ENCODE data around the gene DDX49.
"Not testable (repeated sequence)": the region's sequence is repeated elsewhere in the genome, so short reads cannot be mapped to it uniquely, and the experiment has no call there.

Gene DDX49

DNA sequence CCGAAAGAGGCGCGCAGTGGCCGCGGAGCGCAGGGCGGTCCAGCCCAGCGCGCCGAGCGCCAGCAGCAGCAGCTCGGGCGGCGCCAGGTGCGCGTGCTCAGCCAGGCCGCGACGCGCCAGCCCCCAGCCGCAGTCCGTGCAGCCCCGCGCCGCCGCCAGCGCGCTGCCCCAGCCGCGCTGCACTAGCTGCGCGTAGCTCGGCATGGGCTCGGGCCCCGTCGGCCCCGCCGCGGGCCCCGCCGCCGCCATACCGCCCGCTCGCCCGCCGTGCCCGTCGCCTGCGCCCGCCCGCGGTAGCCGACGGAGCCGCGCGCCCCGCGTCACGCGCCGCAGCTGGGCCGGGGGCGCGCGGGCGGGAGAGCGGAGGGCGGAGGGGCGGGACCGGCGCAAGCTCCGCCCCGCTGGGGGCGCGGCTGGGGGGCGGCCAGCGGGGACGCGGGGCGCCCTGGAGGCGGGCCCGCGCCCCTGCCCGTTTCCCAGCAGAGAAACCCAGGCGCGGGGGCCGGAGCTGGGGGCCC lies 23.6 kb upstream of the DDX49 start, which contains the start of gene CERS1:
Gene CERS1, minus strand, starts transcription at position 335 of the 518 bp plus-strand sequence. Its CDS starts 86 bp downstream, at position 249.
- DNase-seq (ENCODE audit: low spot score): no peak

DNA sequence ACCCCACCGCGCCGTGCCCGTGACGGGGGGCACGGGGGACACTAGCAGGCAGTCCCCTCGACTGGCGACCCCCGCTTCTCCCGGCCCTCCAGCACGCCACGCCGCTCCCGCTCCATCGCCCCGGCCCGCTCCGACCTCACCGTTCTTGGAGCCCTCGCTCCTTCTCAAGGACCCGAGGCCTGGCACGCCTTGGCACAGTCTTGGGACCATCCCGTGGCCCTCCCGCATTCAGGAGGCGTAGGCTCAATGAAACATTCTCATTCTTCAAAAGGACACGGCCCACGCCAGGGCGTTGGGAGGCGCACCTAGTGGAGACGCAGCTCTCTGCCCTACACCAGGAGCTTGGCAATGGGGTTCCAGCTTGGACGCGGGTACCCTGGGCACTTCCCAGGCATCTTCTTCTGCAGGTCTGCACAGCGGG lies 23.1 kb upstream of the DDX49 start:
- DNase-seq (ENCODE audit: low spot score): no peak

DNA sequence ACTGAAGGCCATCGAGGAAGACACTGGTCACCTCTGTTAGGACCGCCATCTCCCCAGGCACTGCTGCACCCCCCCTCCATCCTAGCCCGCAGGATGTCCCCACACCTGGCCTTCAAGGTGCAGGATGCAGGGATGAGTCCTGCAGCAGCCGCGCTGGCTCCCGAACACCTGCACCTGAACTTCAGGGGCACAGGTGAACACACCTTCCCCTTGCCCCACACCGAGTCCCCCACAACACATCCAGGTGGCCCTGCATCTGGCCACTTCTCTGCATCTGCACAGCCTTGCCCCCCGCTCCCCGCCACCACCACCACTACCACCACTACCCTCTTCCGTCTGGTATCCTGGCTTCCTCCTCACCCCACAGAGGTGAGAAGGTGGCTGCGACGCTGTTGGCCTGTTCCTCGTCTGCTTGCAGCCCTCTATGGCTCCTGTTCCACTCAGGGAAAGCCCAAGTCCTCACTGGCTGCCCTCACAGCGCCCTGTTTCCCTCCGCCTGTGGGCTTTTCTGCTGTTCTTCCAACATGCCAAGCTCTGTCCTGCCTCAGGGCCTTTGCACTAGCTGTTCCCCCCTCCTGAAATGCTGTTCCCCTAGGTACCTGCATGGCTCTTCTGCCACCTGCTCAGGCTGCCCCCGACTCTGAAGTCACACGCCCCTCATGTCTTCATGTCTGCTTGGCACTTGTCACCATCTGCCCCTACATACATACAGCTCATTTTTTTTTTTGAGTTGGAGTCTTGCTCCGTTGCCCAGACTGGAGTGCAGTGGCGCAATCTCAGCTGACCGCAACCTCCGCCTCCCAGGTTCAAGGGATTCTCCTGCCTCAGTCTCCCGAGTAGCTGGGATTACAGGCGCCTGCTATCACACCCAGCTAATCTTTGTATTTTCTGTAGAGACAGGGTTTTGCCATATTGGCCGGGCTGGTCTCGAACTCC lies 22.2 kb upstream of the DDX49 start:
- no peak for DNase-seq (ENCODE audit: low spot score)

DNA sequence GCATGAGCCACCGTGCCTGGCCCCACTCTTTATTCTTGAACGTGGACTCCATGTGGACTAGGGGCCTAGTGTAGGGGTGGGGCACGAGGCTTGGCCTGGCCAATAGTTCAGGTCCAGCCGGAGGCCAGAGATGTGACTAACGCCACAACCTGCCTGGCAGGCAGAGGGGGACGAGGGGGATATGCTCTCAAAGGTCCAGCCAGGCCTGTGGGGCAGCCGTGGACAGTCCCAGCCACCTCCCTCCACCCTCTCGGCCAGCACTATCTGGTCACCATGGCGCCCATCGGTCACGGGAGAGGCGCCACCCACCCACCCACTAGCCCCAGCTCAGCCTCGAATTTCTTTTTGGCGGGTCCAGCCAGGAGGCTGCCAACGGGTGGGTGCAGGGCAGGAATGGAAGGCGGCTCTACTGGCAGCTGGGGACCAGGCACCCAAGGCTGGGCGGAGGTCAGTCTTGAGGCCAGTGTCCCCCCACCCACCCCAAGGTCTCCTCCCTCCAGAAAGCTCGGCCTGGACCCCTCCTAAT lies 21.4 kb upstream of the DDX49 start:
- no peak for DNase-seq (ENCODE audit: low spot score)

DNA sequence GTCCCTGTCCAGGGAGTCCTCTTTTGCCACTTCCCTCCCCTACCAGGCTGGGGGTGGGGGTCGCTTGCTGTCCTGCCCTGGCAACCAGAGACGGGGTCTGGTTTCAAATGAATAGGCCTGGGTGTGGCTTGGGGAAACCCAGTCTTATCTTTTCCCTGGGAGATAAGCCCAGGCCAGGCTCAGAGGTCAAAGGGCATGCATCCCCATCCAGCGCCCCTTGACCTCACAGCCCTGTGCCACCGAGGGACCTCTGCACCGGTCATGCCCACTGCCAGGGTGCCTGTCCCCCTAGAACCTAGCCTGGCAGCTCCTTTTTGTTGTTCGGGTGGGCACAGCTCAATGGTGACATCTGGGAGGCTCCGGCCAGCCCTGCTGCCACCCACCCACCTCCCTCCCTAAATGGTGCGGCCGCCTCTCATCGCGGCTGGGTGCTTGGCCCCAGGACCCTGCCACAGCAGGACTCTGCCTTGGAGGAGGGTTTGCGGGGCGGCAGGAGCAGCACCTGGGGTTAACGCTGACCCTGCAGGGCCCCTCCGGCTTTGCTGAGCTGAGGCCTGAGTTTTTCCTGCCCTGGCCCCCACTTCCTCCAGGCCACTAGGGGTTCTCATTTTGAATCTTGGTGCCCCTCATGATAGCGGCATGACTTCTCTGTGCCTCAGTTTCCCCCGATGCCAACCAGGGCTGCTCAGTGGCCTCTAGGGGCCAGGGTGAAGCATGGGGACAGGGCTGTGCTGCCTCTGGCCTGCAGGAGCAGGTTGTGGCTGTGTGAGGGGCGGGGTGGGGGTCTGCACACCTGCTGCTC lies 20.7 kb upstream of the DDX49 start:
- DNase-seq (ENCODE audit: low spot score): no peak

DNA sequence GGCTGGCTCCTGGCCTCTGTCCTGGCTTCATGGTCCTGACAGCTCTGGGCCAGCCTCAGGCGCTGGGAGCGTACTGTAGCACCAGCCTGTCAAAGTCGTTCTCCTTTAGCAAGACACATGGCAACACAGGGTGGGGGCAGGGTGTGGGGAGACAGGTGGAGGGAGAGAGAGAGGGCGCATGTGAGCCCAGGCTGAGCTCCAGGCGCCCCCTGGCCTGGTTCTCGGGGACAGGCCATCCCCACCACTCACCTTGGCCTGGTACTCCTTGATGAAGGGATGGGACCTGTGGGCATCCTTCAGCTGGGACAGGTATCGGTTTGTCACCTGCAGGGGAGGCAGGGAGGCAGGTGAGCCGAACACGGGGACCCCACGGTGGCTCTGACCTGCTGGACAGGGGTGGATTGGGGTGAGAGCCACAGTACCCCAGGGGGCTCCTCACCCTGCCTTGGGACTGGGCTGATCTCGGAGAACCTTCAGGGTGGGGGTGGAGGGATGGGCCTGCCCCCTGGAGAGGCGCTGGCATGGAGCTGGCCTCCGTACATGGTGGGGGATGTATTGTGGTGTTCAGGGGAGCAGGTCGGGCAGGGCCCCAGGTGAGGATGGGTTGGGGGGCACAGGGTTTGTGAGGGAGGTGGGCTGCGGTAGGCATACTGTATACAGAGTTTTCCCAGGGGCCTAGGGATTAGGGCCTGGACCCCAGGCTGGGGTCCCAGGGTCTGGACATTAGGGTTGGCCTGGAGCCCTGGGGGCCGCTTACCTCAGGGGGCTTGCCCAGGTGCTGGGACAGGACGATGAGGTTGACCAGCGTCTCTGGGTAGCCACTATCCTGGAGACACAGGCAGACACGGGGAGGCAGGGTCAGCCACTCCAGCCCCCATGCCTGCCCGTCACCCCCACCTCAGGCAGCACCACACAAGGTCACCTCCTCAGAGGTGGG lies 19.6 kb upstream of the DDX49 start:
- DNase-seq (ENCODE audit: low spot score): no peak

DNA sequence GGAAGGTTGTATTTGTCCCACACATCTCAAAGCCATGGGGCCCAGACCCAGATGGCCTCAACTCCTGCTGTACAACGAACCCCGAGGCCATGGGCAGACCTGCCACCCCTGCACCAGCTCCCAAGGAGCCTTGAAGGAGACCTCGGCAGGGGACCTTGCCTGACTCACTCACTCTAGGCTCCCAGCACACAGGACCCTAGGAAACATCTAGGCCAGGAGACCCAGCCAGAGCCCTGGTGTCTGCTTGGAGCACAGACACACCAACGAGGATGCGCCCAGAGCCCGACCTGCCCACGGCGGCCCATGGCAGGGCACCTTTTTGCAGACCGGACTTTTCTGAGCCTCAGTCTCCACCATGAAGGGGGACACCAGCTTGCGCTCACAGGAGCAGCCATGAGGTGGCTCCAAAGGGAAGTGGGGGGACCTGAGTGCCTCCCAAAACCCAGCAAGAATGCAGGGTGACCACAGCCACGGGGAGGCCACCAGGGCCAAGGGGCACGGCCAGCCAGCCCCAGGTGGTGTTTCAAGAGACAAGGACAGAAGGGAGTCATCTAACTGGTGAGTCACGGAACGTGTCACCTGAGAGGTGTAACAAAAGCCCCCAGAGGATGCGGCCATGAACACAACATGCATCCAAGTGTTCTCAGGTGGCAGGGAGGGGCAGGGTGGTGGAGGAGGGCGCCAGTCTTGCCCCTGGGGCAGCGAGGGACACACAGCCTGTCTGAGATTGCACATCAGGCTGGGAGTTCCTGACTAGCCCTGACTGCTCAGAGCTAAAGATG lies 18.6 kb upstream of the DDX49 start:
- no peak for DNase-seq (ENCODE audit: low spot score)

DNA sequence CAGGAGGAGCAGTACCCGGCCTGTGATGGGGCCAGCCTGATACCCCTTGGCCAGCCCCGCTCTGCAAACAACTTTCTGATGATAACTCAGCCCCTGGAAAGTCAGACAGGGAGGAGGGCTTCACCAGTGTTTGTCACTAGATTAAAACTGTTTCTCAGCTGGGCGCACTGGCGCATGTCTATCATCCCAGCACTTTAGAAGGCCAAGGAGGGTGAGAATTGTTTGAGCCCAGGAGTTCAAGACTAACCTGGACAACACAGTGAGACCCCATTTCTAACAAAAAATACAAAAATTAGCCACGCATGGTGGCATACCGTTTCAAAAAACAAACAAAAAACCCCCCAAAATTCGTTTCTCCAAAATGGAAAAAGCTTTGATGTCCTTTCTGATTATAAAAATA lies 18.0 kb upstream of the DDX49 start:
- no peak for DNase-seq (ENCODE audit: low spot score)

DNA sequence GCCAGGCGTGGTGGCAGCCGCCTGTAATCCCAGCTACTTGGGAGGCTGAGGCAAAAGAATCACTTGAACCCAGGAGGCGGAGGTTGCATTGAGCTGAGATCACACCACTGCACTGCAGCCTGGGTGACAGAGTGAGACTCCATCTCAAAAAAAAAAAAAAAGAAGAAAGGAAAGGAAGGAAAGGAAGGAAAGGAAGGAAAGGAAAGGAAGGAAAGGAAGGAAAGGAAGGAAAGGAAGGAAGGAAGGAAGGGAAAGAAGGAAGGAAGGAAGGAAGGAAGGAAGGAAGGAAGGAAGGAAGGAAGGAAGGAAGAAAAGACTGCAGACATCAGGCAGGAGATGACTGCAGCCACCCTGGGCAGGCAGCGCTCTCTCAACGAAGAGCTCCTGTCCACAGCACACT lies 17.0 kb upstream of the DDX49 start:
- DNase-seq (ENCODE audit: low spot score): not testable (repeated sequence)

DNA sequence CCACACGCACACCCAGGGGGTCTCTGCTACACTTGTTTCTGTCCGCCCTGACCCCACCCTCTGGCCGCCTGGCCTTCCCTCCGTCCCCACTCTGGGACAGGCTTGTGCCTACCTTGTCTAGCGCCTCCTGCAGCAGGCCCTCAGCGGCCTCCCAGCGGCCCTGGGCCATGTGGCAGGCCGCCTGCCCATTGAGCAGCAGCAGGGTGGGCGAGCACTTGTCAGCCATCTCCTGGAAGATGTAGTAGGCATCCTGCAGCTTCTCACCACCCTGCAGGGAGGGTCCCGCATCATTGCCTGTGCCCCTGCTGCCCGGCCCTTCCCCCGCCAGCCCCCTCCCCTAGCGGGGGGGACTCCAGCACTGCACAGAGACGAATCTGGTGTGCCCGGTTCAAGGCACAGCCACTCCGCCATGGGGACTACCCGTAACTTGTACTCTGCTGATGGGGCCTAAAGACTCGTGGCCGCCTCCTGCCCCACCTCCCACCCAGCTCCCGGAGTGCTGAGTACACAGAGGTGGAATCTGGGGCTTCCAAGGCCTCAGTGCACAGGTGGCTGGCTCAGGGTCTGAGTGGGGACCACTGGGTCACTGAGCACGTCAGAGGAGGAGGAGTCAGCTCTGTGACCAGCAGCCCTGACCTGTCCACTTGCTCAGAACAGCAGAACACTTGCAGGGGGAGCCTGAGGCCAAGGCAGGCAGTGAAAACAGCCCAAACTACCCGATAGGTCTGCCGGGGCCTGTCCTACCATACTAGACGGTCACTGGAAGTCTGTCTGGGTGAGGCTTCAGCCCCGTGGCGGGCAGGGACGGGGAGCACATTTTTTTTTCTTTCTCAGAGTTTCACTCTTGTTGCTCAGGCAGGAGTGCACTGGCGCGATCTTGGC lies 16.1 kb upstream of the DDX49 start:
- DNase-seq (ENCODE audit: low spot score): no peak

DNA sequence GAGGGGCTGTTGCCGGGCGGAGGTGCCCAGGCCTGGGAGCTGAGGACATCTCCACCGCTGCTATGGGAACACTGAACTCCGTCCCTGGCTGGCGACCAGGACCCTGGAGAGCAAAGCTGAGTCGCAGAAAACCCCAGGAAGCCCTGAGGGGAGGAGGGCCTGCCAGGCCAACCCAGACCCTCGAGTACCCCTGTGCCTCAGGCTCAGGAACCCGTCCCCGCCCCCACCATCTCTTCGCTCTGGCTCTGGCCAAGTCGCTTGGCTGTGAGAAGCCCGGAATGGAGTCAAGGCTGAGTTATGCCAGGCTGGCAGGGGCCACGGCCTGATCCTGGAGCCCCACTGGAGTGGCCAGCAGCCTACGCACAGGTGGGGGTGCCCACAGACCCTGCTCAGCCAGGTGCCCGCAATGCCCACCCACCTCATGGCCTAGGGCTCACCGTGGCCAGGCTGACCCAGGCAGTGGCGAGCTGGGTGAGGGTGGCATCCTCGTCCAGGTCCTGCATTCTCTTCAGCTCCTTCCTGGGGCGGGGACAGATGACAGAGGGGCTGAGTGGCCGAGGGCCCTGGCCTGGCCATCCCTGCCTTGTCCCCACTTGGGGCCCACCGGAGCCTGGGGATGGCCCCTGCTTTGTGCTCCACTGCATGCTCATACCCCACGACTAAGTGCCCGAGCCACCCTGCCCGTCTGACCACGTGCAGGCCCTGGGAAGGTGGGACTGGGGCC lies 15.0 kb upstream of the DDX49 start:
- DNase-seq (ENCODE audit: low spot score): no peak

DNA sequence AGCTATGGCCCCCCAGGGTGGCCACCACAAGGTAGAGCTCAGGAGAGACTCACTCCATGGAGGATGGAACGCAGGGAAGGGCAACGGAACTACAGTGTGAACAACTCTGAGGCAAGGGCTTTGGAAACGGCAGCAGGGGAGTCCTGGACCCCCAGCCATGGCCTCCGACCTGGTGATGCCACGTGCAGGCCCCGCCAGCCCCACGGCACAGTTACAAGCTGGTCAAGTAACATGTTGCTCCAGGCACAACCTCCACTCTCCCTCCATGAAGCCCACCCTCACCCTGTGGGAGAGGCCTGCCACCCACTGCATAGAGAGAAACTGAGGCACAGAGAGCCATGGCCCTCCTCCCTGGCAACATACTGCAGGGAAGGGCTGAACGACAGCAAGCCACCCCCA lies 14.5 kb upstream of the DDX49 start:
- no peak for DNase-seq (ENCODE audit: low spot score)

DNA sequence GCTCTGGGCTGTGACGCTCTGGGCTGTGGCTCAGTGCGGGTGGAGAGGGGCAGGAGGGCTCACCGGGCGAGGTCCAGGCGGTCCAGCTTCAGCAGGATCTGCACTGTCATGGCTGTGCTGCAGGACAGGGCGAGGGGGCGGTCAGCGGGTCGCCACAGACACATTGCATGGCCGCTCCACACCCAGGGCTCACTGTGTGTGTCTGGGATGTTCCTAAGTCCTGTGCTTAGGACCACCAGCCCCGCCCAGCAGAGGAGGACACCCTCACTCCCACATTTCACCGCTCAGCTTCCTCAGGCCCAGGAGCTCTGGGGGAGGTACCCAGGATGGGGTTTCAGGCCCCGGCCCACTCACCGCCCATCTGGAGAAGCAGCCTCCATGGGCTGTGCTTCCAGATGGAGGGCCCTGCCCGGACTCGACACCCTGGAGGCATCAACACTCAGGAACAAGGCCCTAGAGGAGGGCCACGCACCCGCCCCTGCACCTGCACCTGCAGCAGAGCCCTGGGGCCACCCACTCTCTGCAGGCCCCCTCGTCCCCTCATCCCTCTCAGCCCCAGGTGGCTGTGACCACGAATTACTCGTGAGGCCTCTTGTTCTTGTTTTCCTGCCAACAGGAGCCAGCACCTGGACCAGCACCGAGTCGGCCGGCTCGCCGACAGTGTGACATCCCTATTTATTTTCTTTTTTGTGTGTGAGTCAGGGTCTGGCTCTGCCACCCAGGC lies 13.8 kb upstream of the DDX49 start:
- DNase-seq (ENCODE audit: low spot score): no peak

DNA sequence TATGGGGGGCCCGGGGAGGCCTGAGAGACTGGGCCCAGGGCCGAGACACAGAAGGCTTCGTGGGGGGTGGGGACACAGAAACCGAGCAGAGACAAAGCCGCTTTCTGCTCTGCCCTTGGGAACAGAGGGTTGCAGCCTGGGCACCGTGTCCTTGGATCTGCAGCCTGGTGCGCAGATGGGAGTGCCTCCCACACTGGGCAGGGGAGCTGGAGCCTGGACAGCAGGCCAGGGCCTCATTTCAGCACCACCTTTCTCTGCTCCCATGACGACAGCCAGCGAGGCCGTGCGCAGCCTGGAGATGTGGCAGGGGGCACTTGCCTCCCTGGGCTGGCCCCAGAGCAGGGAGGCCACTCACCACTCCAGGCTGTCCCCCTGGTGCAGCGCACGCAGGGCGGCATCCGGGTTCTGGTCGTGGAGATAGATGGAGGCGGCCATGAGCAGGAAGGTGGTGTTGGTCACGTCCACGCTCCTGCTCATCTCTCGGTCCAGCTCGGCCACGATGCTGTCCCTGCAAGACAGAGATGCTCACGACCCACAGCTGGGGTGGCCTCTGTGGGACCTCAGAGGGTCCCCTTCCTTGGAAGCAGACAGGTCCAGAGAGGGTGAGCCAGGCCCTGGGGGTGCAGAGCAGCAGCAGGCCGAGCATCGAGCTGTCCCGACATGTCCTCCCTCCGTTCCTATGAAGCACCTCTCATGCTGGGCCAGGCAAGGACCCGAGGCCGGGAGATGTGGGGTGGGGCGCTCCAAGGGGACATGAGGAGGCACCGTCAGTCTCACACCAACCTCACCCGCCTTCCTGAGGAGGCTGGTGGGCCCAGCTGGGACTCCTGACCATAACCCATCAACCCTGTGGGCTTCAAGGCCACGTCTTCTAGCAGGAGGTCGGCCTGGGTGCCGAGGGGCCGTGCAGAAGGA lies 12.7 kb upstream of the DDX49 start:
- no peak for DNase-seq (ENCODE audit: low spot score)

DNA sequence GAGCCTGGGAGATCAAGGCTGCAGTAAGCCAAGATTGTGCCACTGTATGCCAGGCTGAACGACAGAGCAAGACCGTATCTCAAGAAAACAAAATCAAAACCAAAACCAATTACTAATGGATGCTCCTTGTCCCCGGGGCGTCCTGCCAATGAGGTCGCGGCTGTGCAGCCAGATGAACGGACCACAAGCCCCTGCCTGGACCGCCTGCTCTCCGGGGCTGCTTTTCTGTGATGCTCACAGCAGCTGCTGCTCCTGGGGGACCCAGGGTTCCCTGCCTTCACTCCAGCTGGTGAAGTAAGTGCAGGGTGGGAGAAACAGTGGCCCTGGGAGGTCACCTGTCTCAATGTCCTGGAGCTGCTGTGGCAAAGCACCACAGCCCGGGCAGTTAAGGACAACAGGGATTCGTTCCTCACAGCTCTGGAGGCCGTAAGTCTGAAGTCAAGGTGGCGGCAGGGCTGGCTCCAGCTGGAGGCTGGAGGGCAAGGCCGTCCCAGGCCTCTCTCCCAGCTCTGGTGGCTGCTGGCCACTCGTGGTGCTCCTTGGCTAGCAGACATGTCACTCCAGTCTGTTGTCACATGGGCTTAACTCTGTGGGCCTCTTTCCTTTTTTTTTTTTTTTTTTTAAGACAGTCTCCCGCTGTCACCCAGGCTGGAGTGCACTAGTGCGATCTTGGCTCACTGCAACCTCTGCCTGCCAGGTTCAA lies 10.4 kb upstream of the DDX49 start:
- DNase-seq (ENCODE audit: low spot score): no peak

DNA sequence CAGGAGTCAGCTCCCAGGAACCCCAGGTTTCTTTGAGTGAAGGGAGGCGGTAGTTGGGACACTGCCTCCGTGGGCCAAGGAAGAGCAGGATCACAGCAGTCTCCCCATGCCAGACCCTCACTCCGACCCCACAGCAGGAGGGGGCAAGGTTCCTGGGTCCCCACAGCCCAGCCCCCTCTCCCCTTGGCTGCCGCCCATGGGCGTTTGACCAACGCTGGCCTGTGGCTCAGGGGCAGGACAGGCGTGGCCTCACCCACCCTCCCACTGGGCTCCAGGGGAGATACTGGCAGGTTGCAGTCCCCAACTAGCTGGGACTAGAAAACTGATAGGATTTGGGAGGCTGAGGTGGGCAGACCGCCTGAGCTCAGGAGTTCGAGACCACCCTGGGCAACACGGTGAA lies 9.5 kb upstream of the DDX49 start:
- DNase-seq (ENCODE audit: low spot score): no peak

All from CD4-positive, alpha-beta T cell treated with Interleukin-6 at 100 ng/mL for 8 hours (primary cell).